Measurements from ENCODE around the gene P2RX1. TPM values are rescaled to one million over a fixed set of nuclear protein-coding genes. Genes with fewer than 3 reads are reported as not detected.

The P2RX1 gene
- total and polyA plus RNA-seq, 2 of the 4 experiments (the other 2 are of a cell fraction), result not detected

DNA sequence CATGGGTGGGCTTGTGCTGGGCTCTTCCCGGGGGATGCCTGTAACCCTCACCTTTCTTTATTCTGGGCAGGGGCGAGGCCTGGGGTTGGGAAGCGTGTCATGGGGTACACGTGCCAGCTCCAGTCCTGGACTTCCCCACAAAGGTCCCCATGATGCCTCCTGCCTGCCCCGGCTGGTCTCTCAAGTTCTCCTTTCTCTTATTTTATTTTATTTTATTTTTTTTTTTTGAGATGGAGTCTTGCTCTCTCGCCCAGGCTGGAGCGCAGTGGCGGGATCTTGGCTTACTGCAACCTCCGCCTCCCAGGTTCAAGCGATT is 39.4 kb upstream of the P2RX1 start:
- no peak for ATAC-seq (ENCODE audit: low read depth)
- Histone ChIP-seq H3K4me1 (ENCODE audit: control insufficient read depth, insufficient read depth, low read length) (peaks cover 11% of the 10 kb centered on the region), H3K9me1 (ENCODE audit: insufficient read depth, low read length) (peaks cover 10% of the 10 kb centered on the region), H2BK120ac (ENCODE audit: low read depth, low read length) (no peak overlapping the region), H3K23ac (ENCODE audit: low read depth, low read length) (no peak overlapping the region), H4K8ac (ENCODE audit: low read depth in 2 of 2, low read length in 2 of 2) (no peak overlapping the region), H3K9ac (ENCODE audit: low read depth, low read length) (no peak overlapping the region), H2AK5ac (ENCODE audit: low read depth, low read length) (no peak overlapping the region), H2BK5ac (ENCODE audit: low read depth, low read length, poor library complexity, severe bottlenecking) (no peak overlapping the region), H3K27ac (ENCODE audit: insufficient read depth, low read length) (no peak overlapping the region), H3K27me3 (ENCODE audit: control insufficient read depth, insufficient read depth, low read length) (no peaks in the 10 kb centered on the region), H4K91ac (ENCODE audit: insufficient read depth, low read depth, low read length) (no peak overlapping the region), H3K4ac (ENCODE audit: low read depth, low read length) (no peak overlapping the region), H3K36me3 (ENCODE audit: control insufficient read depth, insufficient read depth, low read length) (no peaks in the 10 kb centered on the region), H2BK15ac (ENCODE audit: low read depth, low read length) (no peak overlapping the region), H2AK9ac (replicated peaks; ENCODE audit: low read depth, low read length, poor library complexity) (no peak overlapping the region), H2AFZ (replicated peaks; ENCODE audit: low read length, poor library complexity) (no peak overlapping the region), H3K4me2 (ENCODE audit: low read depth, low read length) (no peak overlapping the region), H3K9me3 (ENCODE audit: control insufficient read depth, insufficient read depth, low read length) (no peaks in the 10 kb centered on the region), H4K5ac (ENCODE audit: low read depth, low read length) (no peak overlapping the region), H3K79me1 (ENCODE audit: low read depth in 1 of 2, low read length in 2 of 2) (no peaks in the 10 kb centered on the region), H3K56ac (ENCODE audit: extremely low read depth, insufficient read depth, low read length) (no peak overlapping the region), H3K18ac (ENCODE audit: low read depth, low read length) (no peak overlapping the region), H2BK20ac (ENCODE audit: low read depth, low read length) (no peak overlapping the region), H3K4me3 (ENCODE audit: insufficient read depth, low read depth, low read length) (no peak overlapping the region), H4K20me1 (ENCODE audit: insufficient read depth, low read length) (no peaks in the 10 kb centered on the region; the same call in 1 of the 2 replicates), H3K14ac (replicated peaks; ENCODE audit: low read depth, low read length) (no peak overlapping the region; the same call in 1 of the 2 replicates)
- ChIA-PET CTCF (no interaction called here), POLR2A (ENCODE audit: unreplicated experiment) (no interaction called here)
- no TSS peak for BruUV-seq (replicated peaks)
- intact Hi-C loops (cut with micrococcal nuclease) (no loop called here), dilution Hi-C loops (cut with HindIII; ENCODE audit: low sequenced_read_pairs, unreplicated experiment) (no loop called here), in situ Hi-C loops (cut with MboI; ENCODE audit: low sequenced_read_pairs) (no loop called here)
- DNase-seq, result no peak
- TF ChIP-seq FOS (IDR thresholded peaks at IDR 0.05; ENCODE audit: low read depth, low read length) (no peak), NFE2L2 (IDR thresholded peaks at IDR 0.05; ENCODE audit: low read depth, low read length) (no peak), RCOR1 (IDR thresholded peaks at IDR 0.05; ENCODE audit: insufficient replicate concordance, low read length) (no peak), RFX5 (IDR thresholded peaks at IDR 0.05; ENCODE audit: low read depth, low read length) (no peak), MXI1 (IDR thresholded peaks at IDR 0.05; ENCODE audit: borderline replicate concordance, low read depth, low read length) (no peak), BHLHE40 (IDR thresholded peaks at IDR 0.05; ENCODE audit: low read depth, low read length) (no peak), RAD21 (IDR thresholded peaks at IDR 0.05; ENCODE audit: low read length) (no peak)
- TF ChIP-seq, protein P1, sequence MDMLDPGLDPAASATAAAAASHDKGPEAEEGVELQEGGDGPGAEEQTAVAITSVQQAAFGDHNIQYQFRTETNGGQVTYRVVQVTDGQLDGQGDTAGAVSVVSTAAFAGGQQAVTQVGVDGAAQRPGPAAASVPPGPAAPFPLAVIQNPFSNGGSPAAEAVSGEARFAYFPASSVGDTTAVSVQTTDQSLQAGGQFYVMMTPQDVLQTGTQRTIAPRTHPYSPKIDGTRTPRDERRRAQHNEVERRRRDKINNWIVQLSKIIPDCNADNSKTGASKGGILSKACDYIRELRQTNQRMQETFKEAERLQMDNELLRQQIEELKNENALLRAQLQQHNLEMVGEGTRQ (IDR thresholded peaks at IDR 0.05; ENCODE audit: low read depth, low read length), result no peak
- TF ChIP-seq, protein P2, sequence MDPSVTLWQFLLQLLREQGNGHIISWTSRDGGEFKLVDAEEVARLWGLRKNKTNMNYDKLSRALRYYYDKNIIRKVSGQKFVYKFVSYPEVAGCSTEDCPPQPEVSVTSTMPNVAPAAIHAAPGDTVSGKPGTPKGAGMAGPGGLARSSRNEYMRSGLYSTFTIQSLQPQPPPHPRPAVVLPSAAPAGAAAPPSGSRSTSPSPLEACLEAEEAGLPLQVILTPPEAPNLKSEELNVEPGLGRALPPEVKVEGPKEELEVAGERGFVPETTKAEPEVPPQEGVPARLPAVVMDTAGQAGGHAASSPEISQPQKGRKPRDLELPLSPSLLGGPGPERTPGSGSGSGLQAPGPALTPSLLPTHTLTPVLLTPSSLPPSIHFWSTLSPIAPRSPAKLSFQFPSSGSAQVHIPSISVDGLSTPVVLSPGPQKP (IDR thresholded peaks at IDR 0.05; ENCODE audit: borderline replicate concordance, low read depth, low read length), result no peak
- WGBS, 2 experiments (ENCODE audit: extremely low coverage in 2 of 2, insufficient read length in 1 of 2), result no CpG with 5 or more reads among the region's 10 CpGs
